Epithelial cell of esophagus (primary cell): ENCODE data around the gene MT1A.

Source experiments
- DNase-seq: peaks from one replicate; pipeline ENCODE4 v3.0.0; 2010; ENCODE audit warnings: low read depth
- H3K4me3 ChIP-seq: 2 replicates; pipeline ENCODE4 v1.5.1; 2011; ENCODE audit warnings: mild to moderate bottlenecking, low read length, control low read depth
- CTCF ChIP-seq: IDR thresholded peaks from 2 replicates; pipeline ENCODE4 v1.5.1; 2011; ENCODE audit warnings: low read depth, mild to moderate bottlenecking, low read length, control low read depth, inconsistent platforms; ENCODE audit not compliant: insufficient read depth; ENCODE audit errors: missing control alignments

Gene MT1A

GRCh38 chr16:56682703-56683397, 44.4 kb downstream of the MT1A start:
- peak overlapping the region; percentile 99 for H3K4me3 ChIP-seq
- DNase-seq, result no peak

GRCh38 chr16:56683424-56684172, 45.1 kb downstream of the MT1A start:
- no peak for DNase-seq
- peak overlapping the region; percentile 99 for H3K4me3 ChIP-seq
- TF ChIP-seq CTCF, result no peak

More at GRCh38 chr16:56682703-56683397, 44.4 kb downstream of the MT1A start:
- no peak for TF ChIP-seq CTCF

- peak overlapping the region; percentile 99 for H3K4me3 ChIP-seq
- no peak for TF ChIP-seq CTCF
- peak; percentile 44 for DNase-seq
Measured at GRCh38 chr16:56684256-56684925, 45.9 kb downstream of the MT1A start.

- peak overlapping the region; percentile 99 for H3K4me3 ChIP-seq
- DNase-seq, result peak; percentile 43
- TF ChIP-seq CTCF, result no peak
Measured at GRCh38 chr16:56684926-56685590, 46.6 kb downstream of the MT1A start.

- no peak for TF ChIP-seq CTCF
- H3K4me3 ChIP-seq, result no peak overlapping the region
- no peak for DNase-seq
Measured at GRCh38 chr16:56686758-56687157, 48.3 kb downstream of the MT1A start.

GRCh38 chr16:56688762-56689161, 50.3 kb downstream of the MT1A start:
- DNase-seq, result no peak
- TF ChIP-seq CTCF, result no peak
- H3K4me3 ChIP-seq, result no peak overlapping the region
